OCI-LY7 (cell line): ENCODE data around the gene TLE1. TPM values are rescaled to one million over a fixed set of nuclear protein-coding genes. Genes with fewer than 3 reads are reported as not detected.

Experiments used
- BruUV-seq: library from RNA; stranded (reverse); fragments of 400-500 nt; replicated peaks from 2 replicates; lab custom pipeline; 2021; lab: Mats Ljungman, UMichigan
- CTCF ChIA-PET: fragments of 300-600 bp; sonication (Branson Sonifier 250); formaldehyde crosslinking; loops from one replicate; lab custom pipeline; 2022; ENCODE audit warnings: antibody characterized with exemption; ENCODE audit not compliant: unreplicated experiment; lab: Charles Lee
- POLR2A ChIA-PET: fragments of 300-600 bp; sonication (Branson Sonifier 250); formaldehyde crosslinking; loops from one replicate; lab custom pipeline; 2022; ENCODE audit warnings: antibody characterized with exemption; lab: Charles Lee
- DNase-seq: peaks from one replicate; pipeline ENCODE4 v3.0.0-alpha.2; 2015; ENCODE audit warnings: low spot score
- H2AFZ ChIP-seq: fragments of 200-600 bp; sonication (generic), shearing (Covaris generic); 2 replicates; pipeline ENCODE4 v1.6.1; 2014; ENCODE audit warnings: mild to moderate bottlenecking, antibody characterized with exemption, low read length, moderate library complexity
- H3K27ac ChIP-seq: fragments of 200-600 bp; sonication (generic); 2 replicates; pipeline ENCODE4 v1.5.1; 2014; ENCODE audit warnings: mixed run types, low read depth, mild to moderate bottlenecking, moderate library complexity, low read length, inconsistent platforms; ENCODE audit not compliant: poor library complexity, severe bottlenecking
- H3K36me3 ChIP-seq: fragments of 200-600 bp; sonication (generic); 2 replicates; pipeline ENCODE4 v1.6.1; 2014; ENCODE audit warnings: mild to moderate bottlenecking, antibody characterized with exemption, low read length, moderate library complexity, mixed read lengths; ENCODE audit not compliant: insufficient read depth
- H3K4me1 ChIP-seq: fragments of 200-600 bp; sonication (generic); 2 replicates; pipeline ENCODE4 v1.5.1; 2014; ENCODE audit warnings: mild to moderate bottlenecking, low read length; ENCODE audit not compliant: insufficient read depth, poor library complexity, severe bottlenecking
- H3K4me2 ChIP-seq: fragments of 200-600 bp; sonication (generic); 2 replicates; pipeline ENCODE4 v1.6.1; 2014; ENCODE audit warnings: mild to moderate bottlenecking, low read length
- H3K4me3 ChIP-seq: fragments of 200-600 bp; sonication (generic); 2 replicates; pipeline ENCODE4 v1.5.1; 2014; ENCODE audit warnings: mild to moderate bottlenecking, low read depth, low read length; ENCODE audit not compliant: poor library complexity, severe bottlenecking
- H3K79me2 ChIP-seq: fragments of 200-600 bp; sonication (generic); 2 replicates; pipeline ENCODE4 v1.6.1; 2016; ENCODE audit warnings: low read depth, mild to moderate bottlenecking, low read length, moderate library complexity, mixed read lengths; ENCODE audit not compliant: insufficient read depth
- H3K9me2 ChIP-seq: fragments of 200-600 bp; sonication (generic); 2 replicates; pipeline ENCODE4 v1.6.1; 2016; ENCODE audit warnings: mild to moderate bottlenecking, low read length, mixed read lengths; ENCODE audit not compliant: insufficient read depth
- H3K9me3 ChIP-seq: fragments of 200-600 bp; sonication (generic); 2 replicates; pipeline ENCODE4 v1.6.1; 2014; ENCODE audit warnings: mild to moderate bottlenecking, mixed run types, low read length, mixed read lengths
- H4K20me1 ChIP-seq: fragments of 200-600 bp; sonication (generic); 2 replicates; pipeline ENCODE4 v1.6.1; 2014; ENCODE audit warnings: mild to moderate bottlenecking, antibody characterized with exemption, low read length, moderate library complexity, mixed read lengths; ENCODE audit not compliant: insufficient read depth
- CTCF ChIP-seq: fragments of 200-600 bp; sonication (generic); conservative IDR thresholded peaks from 2 replicates; pipeline ENCODE4 v1.5.1; 2014; ENCODE audit warnings: mild to moderate bottlenecking, antibody characterized with exemption, low read length, moderate library complexity, mixed read lengths
- EZH2phosphoT487 ChIP-seq: fragments of 200-600 bp; sonication (generic); IDR thresholded peaks from 2 replicates; pipeline ENCODE4 v1.6.1; 2018; ENCODE audit warnings: low read depth, borderline replicate concordance, mild to moderate bottlenecking, mixed run types, antibody characterized with exemption, low read length, moderate library complexity, mixed read lengths
- intact Hi-C: fragments of 100-400 bp; cut with micrococcal nuclease; formaldehyde crosslinking; loops from one replicate; pipeline ENCODE4 v1.10.0; 2022; ENCODE audit not compliant: unreplicated experiment
- total RNA-seq, 2 experiments: library from RNA; depleted of rRNA in 1 of 2; stranded (reverse); fragments of >200 nt in 1 of 2; shearing (Covaris generic) in 1 of 2; gene quantifications; 2 replicates each; pipeline ENCODE4 v1.2.3, GENCODE V29; 2014 to 2022

TLE1 gene
- total RNA-seq, 2 experiments from 2014 or later, result 0.13 TPM; not detected in 1

- no peaks in the 10 kb centered on the region for H3K4me1 ChIP-seq
- TF ChIP-seq CTCF, result no peak
- TF ChIP-seq EZH2phosphoT487, result no peak
- H3K4me2 ChIP-seq, result no peak overlapping the region
- intact Hi-C loops, result no loop called here
- no TSS peak for BruUV-seq
- H2AFZ ChIP-seq, result no peak overlapping the region
- ChIA-PET POLR2A (interaction anchor here (0.7 kb wide), 1 partner anchor 735 kb away, joined by 3 read pairs; no protein-coding TSS in a partner anchor), CTCF (no interaction called here)
- DNase-seq, result no peak
- H3K4me3 ChIP-seq, result no peak overlapping the region
- no peaks in the 10 kb centered on the region for H3K79me2 ChIP-seq
- no peaks in the 10 kb centered on the region for H3K9me3 ChIP-seq
- no peaks in the 10 kb centered on the region for H4K20me1 ChIP-seq
- H3K9me2 ChIP-seq, result no peaks in the 10 kb centered on the region
- H3K36me3 ChIP-seq, result no peaks in the 10 kb centered on the region
- no peak overlapping the region for H3K27ac ChIP-seq
Observed at GRCh38 chr9:81614335-81614734, 75.0 kb downstream of the TLE1 start.

- TF ChIP-seq CTCF (no peak), EZH2phosphoT487 (no peak)
- ChIA-PET POLR2A (interaction anchor here (0.7 kb wide), 3 partner anchors 14 to 737 kb away, joined by 3 read pairs; no protein-coding TSS in a partner anchor), CTCF (no interaction called here)
- intact Hi-C loops, result no loop called here
- Histone ChIP-seq H3K36me3 (no peaks in the 10 kb centered on the region), H3K4me2 (no peak overlapping the region), H3K27ac (no peak overlapping the region), H3K79me2 (no peaks in the 10 kb centered on the region), H3K9me2 (no peaks in the 10 kb centered on the region), H4K20me1 (no peaks in the 10 kb centered on the region), H3K9me3 (no peaks in the 10 kb centered on the region), H2AFZ (no peak overlapping the region), H3K4me3 (no peak overlapping the region), H3K4me1 (no peaks in the 10 kb centered on the region)
- DNase-seq, result no peak
- no TSS peak for BruUV-seq
Observed at GRCh38 chr9:81613002-81613812, 76.1 kb downstream of the TLE1 start.

DNA sequence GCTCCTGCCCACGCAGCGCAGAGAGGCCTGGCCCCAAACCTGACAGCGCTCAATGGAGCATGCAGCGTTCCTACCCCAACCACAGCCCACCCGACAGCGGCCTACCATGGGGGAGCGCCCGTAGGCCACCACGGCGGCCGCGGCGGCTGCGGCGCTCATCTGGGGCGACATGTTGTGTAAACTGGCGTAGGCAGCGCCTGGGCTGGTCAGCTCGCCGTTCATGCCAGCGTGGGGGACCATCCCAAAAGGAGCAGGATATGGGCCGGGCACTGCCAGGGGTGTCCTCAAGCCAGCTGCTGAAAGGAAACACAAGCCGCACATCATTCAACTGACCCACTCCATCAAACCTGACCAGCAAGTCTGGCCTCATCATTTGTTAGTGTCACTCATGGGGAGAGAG lies 77.7 kb downstream of the TLE1 start:
- no TSS peak for BruUV-seq
- Histone ChIP-seq H2AFZ (no peak overlapping the region), H4K20me1 (no peaks in the 10 kb centered on the region), H3K4me3 (no peak overlapping the region), H3K36me3 (no peaks in the 10 kb centered on the region), H3K79me2 (no peaks in the 10 kb centered on the region), H3K9me3 (no peaks in the 10 kb centered on the region), H3K4me2 (no peak overlapping the region), H3K9me2 (no peaks in the 10 kb centered on the region), H3K4me1 (no peaks in the 10 kb centered on the region), H3K27ac (no peak overlapping the region)
- TF ChIP-seq CTCF, result no peak
- TF ChIP-seq EZH2phosphoT487, result no peak
- CTCF ChIA-PET, result no interaction called here
- intact Hi-C loops, result no loop called here
- POLR2A ChIA-PET, result no interaction called here
- no peak for DNase-seq
